ENCODE results near the gene FLOT2.
"Not testable (repeated sequence)": the region's sequence is repeated elsewhere in the genome, so short reads cannot be mapped to it uniquely, and the experiment has no call there.

FLOT2 gene

GRCh38 chr17:28867276-28867675 is 30.3 kb downstream of the FLOT2 start:
- DNase-seq = no peak

- peak; percentile 18 to 38 for DNase-seq
Observed at GRCh38 chr17:28865946-28866752, 31.4 kb downstream of the FLOT2 start.

- no peak for DNase-seq
Observed at GRCh38 chr17:28864991-28865849, 32.3 kb downstream of the FLOT2 start.

- DNase-seq = no peak
Observed at GRCh38 chr17:28863953-28864352, 33.6 kb downstream of the FLOT2 start.

GRCh38 chr17:28862561-28862960 is 35.0 kb downstream of the FLOT2 start:
- DNase-seq = no peak

- no peak for DNase-seq
Observed at GRCh38 chr17:28861393-28862203, 35.9 kb downstream of the FLOT2 start.

- DNase-seq = no peak
Observed at GRCh38 chr17:28860363-28860808, 37.1 kb downstream of the FLOT2 start.

GRCh38 chr17:28858801-28859355 is 38.7 kb downstream of the FLOT2 start:
- DNase-seq = no peak

GRCh38 chr17:28857905-28858800 is 39.4 kb downstream of the FLOT2 start:
- no peak for DNase-seq

- no peak for DNase-seq
Observed at GRCh38 chr17:28856028-28856574, 41.4 kb downstream of the FLOT2 start.

GRCh38 chr17:28855336-28855679 is 42.2 kb downstream of the FLOT2 start:
- DNase-seq = no peak

- peak; percentile 84 to 87 for DNase-seq
Observed at GRCh38 chr17:28854457-28855335, 42.8 kb downstream of the FLOT2 start, which contains the start of gene ERAL1. TSS of gene ERAL1 (plus strand) at chr17:28855016. CDS start at chr17:28855035, 19 bp downstream.

GRCh38 chr17:28853295-28853694 is 44.2 kb downstream of the FLOT2 start:
- no peak for DNase-seq

GRCh38 chr17:28849281-28849680 is 48.3 kb downstream of the FLOT2 start:
- peak; percentile 25 to 29 for DNase-seq

GRCh38 chr17:28848667-28849066 is 48.9 kb downstream of the FLOT2 start:
- DNase-seq = peak; percentile 37 to 71

GRCh38 chr17:28846699-28847098 is 50.8 kb downstream of the FLOT2 start:
- not testable (repeated sequence) for DNase-seq

GRCh38 chr17:28846231-28846630 is 51.3 kb downstream of the FLOT2 start:
- no peak for DNase-seq

GRCh38 chr17:28843816-28844148 is 53.8 kb downstream of the FLOT2 start:
- no peak for DNase-seq

- DNase-seq = peak; percentile 89
Observed at GRCh38 chr17:28842282-28843012, 55.1 kb downstream of the FLOT2 start, which contains the start of gene FAM222B. TSS of gene FAM222B (minus strand) at chr17:28842790. CDS start at chr17:28766667, 76,123 bp downstream.
